Measurements from ENCODE around the gene TAPBPL.
A peak's percentile ranks its signal among the peaks of the same experiment; 100 is the strongest.
"Not testable (repeated sequence)": the region's sequence is repeated elsewhere in the genome, so short reads cannot be mapped to it uniquely, and the experiment has no call there.

Gene TAPBPL

GRCh38 chr12:6493497-6494257 lies 41.8 kb downstream of the TAPBPL start, which contains the start of gene NCAPD2:
TSS of gene NCAPD2 (plus strand) at chr12:6494102. CDS start at chr12:6495099, 997 bp downstream.
- DNase-seq = peak; percentile 99

GRCh38 chr12:6494258-6494743 lies 42.5 kb downstream of the TAPBPL start:
- DNase-seq = no peak

- peak; percentile 11 for DNase-seq
These were observed 43.1 kb downstream of the TAPBPL start for GRCh38 chr12:6494968-6495367.

- not testable (repeated sequence) for DNase-seq
These were observed 45.4 kb downstream of the TAPBPL start for GRCh38 chr12:6497291-6497690.

- DNase-seq = no peak
These were observed 48.6 kb downstream of the TAPBPL start for GRCh38 chr12:6500466-6500865.

- no peak for DNase-seq
These were observed 55.5 kb downstream of the TAPBPL start for GRCh38 chr12:6507102-6507998.

GRCh38 chr12:6508087-6508486 lies 56.2 kb downstream of the TAPBPL start:
- no peak for DNase-seq

Measured in activated CD4-positive, alpha-beta T cell treated with anti-CD3 and anti-CD28 coated beads, Interleukin-2, Interleukin-6, amounts not matched to agents 100 ng/mL and 50 ng/mL, durations not matched to agents 16 hours and 8 hours (primary cell).